Measurements from ENCODE around the gene TSHR.

GRCh38 chr14:80958226-80958625, 2.8 kb downstream of the TSHR start:
- no peak for TF ChIP-seq ZC3H10 (CRISPR knock-in tag; IDR thresholded peaks at IDR 0.05)
- TF ChIP-seq, protein P1, sequence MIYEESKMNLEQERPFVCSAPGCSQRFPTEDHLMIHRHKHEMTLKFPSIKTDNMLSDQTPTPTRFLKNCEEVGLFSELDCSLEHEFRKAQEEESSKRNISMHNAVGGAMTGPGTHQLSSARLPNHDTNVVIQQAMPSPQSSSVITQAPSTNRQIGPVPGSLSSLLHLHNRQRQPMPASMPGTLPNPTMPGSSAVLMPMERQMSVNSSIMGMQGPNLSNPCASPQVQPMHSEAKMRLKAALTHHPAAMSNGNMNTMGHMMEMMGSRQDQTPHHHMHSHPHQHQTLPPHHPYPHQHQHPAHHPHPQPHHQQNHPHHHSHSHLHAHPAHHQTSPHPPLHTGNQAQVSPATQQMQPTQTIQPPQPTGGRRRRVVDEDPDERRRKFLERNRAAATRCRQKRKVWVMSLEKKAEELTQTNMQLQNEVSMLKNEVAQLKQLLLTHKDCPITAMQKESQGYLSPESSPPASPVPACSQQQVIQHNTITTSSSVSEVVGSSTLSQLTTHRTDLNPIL (CRISPR knock-in tag; IDR thresholded peaks at IDR 0.05; ENCODE audit: low read depth): no peak
- no peak for TF ChIP-seq ZFP30 (CRISPR knock-in tag; IDR thresholded peaks at IDR 0.05)
- TF ChIP-seq TCF4 (CRISPR knock-in tag; IDR thresholded peaks at IDR 0.05; ENCODE audit: borderline replicate concordance): no peak
- no peak for TF ChIP-seq ZFP3 (CRISPR knock-in tag; IDR thresholded peaks at IDR 0.05)
- TF ChIP-seq, protein P2, sequence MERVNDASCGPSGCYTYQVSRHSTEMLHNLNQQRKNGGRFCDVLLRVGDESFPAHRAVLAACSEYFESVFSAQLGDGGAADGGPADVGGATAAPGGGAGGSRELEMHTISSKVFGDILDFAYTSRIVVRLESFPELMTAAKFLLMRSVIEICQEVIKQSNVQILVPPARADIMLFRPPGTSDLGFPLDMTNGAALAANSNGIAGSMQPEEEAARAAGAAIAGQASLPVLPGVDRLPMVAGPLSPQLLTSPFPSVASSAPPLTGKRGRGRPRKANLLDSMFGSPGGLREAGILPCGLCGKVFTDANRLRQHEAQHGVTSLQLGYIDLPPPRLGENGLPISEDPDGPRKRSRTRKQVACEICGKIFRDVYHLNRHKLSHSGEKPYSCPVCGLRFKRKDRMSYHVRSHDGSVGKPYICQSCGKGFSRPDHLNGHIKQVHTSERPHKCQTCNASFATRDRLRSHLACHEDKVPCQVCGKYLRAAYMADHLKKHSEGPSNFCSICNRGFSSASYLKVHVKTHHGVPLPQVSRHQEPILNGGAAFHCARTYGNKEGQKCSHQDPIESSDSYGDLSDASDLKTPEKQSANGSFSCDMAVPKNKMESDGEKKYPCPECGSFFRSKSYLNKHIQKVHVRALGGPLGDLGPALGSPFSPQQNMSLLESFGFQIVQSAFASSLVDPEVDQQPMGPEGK (CRISPR knock-in tag; IDR thresholded peaks at IDR 0.05; ENCODE audit: borderline replicate concordance): no peak
- no peak for TF ChIP-seq CSDC2 (CRISPR knock-in tag; IDR thresholded peaks at IDR 0.05)
- no peak for TF ChIP-seq ARNTL (CRISPR knock-in tag; IDR thresholded peaks at IDR 0.05; ENCODE audit: borderline replicate concordance, low read depth)

Data from SK-N-SH treated with all-trans-retinoic acid at 6 μM for 48 hours (cell line).